ENCODE measurements around the gene CEBPE.

DNA sequence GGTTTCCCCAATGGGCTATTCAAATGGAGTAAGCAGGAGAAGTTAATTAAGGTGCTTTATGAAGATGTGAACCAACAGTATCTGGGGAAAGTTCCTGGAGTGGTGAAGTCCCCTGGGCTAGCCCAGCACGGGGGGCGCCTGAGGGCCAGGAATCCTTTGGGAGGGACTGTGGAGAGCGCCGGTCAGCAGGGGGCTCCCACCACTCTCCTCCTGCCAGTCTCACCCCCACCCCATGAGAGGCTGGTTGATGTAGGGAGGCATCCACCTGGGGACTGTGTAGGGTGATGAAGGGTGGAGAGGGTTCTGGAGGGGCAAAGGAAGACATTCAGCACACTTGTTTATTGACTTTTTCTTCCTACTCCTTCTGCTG is 4.4 kb downstream of the CEBPE start:
- TF ChIP-seq, protein P1, sequence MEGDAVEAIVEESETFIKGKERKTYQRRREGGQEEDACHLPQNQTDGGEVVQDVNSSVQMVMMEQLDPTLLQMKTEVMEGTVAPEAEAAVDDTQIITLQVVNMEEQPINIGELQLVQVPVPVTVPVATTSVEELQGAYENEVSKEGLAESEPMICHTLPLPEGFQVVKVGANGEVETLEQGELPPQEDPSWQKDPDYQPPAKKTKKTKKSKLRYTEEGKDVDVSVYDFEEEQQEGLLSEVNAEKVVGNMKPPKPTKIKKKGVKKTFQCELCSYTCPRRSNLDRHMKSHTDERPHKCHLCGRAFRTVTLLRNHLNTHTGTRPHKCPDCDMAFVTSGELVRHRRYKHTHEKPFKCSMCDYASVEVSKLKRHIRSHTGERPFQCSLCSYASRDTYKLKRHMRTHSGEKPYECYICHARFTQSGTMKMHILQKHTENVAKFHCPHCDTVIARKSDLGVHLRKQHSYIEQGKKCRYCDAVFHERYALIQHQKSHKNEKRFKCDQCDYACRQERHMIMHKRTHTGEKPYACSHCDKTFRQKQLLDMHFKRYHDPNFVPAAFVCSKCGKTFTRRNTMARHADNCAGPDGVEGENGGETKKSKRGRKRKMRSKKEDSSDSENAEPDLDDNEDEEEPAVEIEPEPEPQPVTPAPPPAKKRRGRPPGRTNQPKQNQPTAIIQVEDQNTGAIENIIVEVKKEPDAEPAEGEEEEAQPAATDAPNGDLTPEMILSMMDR (IDR thresholded peaks at IDR 0.05) = no peak
- TF ChIP-seq EP300 (IDR thresholded peaks at IDR 0.05) (no peak), POLR2A (IDR thresholded peaks at IDR 0.05) (no peak), POLR2AphosphoS5 (IDR thresholded peaks at IDR 0.05) (no peak)

Measured in sigmoid colon (tissue), 4 donors.